A549 treated with Hydrocortisone at 1 μM for 4 hours (cell line): ENCODE results near the gene YIF1A. TPM values are rescaled to one million over a fixed set of nuclear protein-coding genes. Genes with fewer than 3 reads are reported as not detected.

Source experiments
- total RNA-seq: library from RNA; stranded (reverse); fragments of 200-300 nt; extraction: Qiagen RNA extraction; gene quantifications from 5 replicates; pipeline ENCODE4 v1.2.3, GENCODE V29; 2022

YIF1A gene
- 95.5 to 124 TPM (median 116 TPM) in 5 replicates for total RNA-seq

GRCh38 chr11:66288671-66289547 is at the start of gene YIF1A:
Gene YIF1A, minus strand, starts transcription at chr11:66289143. Its CDS starts 158 bp downstream, at chr11:66288985.

GRCh38 chr11:66336234-66337102 is 47.5 kb upstream of the YIF1A start, which contains the start of gene RIN1:
Gene RIN1, minus strand, starts transcription at chr11:66336434. Its CDS starts 32 bp downstream, at chr11:66336402.

GRCh38 chr11:66316849-66317251 is 27.9 kb upstream of the YIF1A start, which contains the start of gene CD248:
Gene CD248, minus strand, starts transcription at chr11:66317044. Its CDS starts 17 bp downstream, at chr11:66317027.

GRCh38 chr11:66291706-66292542 is 3.0 kb upstream of the YIF1A start, which contains the start of gene TMEM151A:
Gene TMEM151A, plus strand, starts transcription at chr11:66291894. Its CDS starts 120 bp downstream, at chr11:66292014.

GRCh38 chr11:66277471-66278362 is 11.2 kb downstream of the YIF1A start, which contains the start of gene CNIH2:
Gene CNIH2, plus strand, starts transcription at chr11:66278175. Its CDS starts 282 bp downstream, at chr11:66278457.

GRCh38 chr11:66268244-66268951 is 20.5 kb downstream of the YIF1A start, which contains the start of gene RAB1B:
Gene RAB1B, plus strand, starts transcription at chr11:66268639. Its CDS starts 41 bp downstream, at chr11:66268680.

Other genes with a start within 250 kb of the YIF1A start
- gene GAL3ST3, start 240.0 kb downstream of the YIF1A start, total RNA-seq, result not detected in 5 replicates
- gene SF3B2, start 236.8 kb downstream of the YIF1A start, total RNA-seq, result 162 to 202 TPM (median 169 TPM) in 5 replicates
- 57.6 to 92.8 TPM (median 81.4 TPM) in 5 replicates for gene PACS1, start 218.9 kb downstream of the YIF1A start, total RNA-seq
- 41.0 to 47.0 TPM (median 43.4 TPM) in 5 replicates for gene KLC2, start 31.4 kb downstream of the YIF1A start, total RNA-seq
- gene RAB1B, start 20.5 kb downstream of the YIF1A start, total RNA-seq, result 132 to 146 TPM (median 141 TPM) in 5 replicates
- gene CNIH2, start 11.0 kb downstream of the YIF1A start, total RNA-seq, result 2.0 to 2.9 TPM (median 2.6 TPM) in 5 replicates
- gene TMEM151A, start 2.8 kb upstream of the YIF1A start, total RNA-seq, result 2.4 to 3.9 TPM (median 3.5 TPM) in 5 replicates
- 0.03 TPM in 1 of 5 replicates, not detected in the others for gene CD248, start 27.9 kb upstream of the YIF1A start, total RNA-seq
- gene RIN1, start 47.3 kb upstream of the YIF1A start, total RNA-seq, result 25.2 to 33.5 TPM (median 30.7 TPM) in 5 replicates
- 76.7 to 97.6 TPM (median 84.2 TPM) in 5 replicates for gene BRMS1, start 56.0 kb upstream of the YIF1A start, total RNA-seq
- gene B4GAT1, start 58.5 kb upstream of the YIF1A start, total RNA-seq, result 14.8 to 17.1 TPM (median 16.8 TPM) in 5 replicates
- gene SLC29A2, start 82.6 kb upstream of the YIF1A start, total RNA-seq, result 5.8 to 8.6 TPM (median 8.0 TPM) in 5 replicates
- gene NPAS4, start 131.9 kb upstream of the YIF1A start, total RNA-seq, result 0.03 to 0.06 TPM in 2 of 5 replicates, not detected in the others
- gene MRPL11, start 149.7 kb upstream of the YIF1A start, total RNA-seq, result 82.1 to 122 TPM (median 112 TPM) in 5 replicates
- gene PELI3, start 177.8 kb upstream of the YIF1A start, total RNA-seq, result 4.3 to 5.3 TPM (median 4.7 TPM) in 5 replicates
- gene DPP3, start 191.3 kb upstream of the YIF1A start, total RNA-seq, result 51.1 to 65.5 TPM (median 52.4 TPM) in 5 replicates
- gene BBS1, start 221.5 kb upstream of the YIF1A start, total RNA-seq, result 9.5 to 10.9 TPM (median 9.7 TPM) in 5 replicates